AG09319 (cell line): ENCODE results near the gene MOXD1.

Source experiments
- DNase-seq: peaks from one replicate; pipeline ENCODE4 v3.0.0-alpha.2; 2010; ENCODE audit warnings: low read depth; ENCODE audit errors: extremely low read depth
- TF ChIP-seq, protein P1 (sequence below): IDR thresholded peaks from 2 replicates; pipeline ENCODE4 v1.5.1; 2011; ENCODE audit warnings: low read depth, mild to moderate bottlenecking, inconsistent platforms, low read length, moderate library complexity

Gene MOXD1

DNA sequence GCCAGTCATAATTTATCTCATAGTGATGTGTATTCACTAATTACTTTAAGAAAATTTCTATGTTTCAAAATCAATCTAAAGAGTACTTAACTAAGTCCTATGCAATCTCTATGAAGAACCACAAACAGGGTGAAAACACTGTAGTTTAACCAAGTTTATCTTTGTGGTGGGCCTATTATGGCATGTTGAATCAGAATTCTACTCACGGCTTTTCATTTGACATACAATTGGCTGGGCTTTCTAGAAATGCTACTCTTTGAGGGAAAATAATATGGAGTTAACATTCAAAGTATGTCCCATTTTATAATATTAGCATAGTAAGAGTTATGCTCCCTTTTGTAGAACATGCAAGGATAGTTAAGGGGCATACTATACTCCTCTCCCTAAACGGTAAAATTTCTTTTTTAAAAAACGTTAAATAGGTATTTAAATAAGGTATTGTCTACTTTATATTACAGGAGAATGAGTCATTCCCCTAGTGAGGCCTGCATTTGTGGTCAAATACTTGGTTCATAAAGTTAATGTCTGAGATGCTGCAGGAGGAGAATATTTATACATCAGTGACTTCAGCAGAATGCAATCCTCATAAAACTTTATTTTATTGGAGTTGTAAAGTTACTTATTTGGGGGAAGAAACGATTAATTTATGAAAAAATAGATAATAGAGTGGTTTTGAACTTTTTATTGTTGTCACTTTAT is 1.8 kb downstream of the MOXD1 start:
- TF ChIP-seq, protein P1, sequence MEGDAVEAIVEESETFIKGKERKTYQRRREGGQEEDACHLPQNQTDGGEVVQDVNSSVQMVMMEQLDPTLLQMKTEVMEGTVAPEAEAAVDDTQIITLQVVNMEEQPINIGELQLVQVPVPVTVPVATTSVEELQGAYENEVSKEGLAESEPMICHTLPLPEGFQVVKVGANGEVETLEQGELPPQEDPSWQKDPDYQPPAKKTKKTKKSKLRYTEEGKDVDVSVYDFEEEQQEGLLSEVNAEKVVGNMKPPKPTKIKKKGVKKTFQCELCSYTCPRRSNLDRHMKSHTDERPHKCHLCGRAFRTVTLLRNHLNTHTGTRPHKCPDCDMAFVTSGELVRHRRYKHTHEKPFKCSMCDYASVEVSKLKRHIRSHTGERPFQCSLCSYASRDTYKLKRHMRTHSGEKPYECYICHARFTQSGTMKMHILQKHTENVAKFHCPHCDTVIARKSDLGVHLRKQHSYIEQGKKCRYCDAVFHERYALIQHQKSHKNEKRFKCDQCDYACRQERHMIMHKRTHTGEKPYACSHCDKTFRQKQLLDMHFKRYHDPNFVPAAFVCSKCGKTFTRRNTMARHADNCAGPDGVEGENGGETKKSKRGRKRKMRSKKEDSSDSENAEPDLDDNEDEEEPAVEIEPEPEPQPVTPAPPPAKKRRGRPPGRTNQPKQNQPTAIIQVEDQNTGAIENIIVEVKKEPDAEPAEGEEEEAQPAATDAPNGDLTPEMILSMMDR: no peak
- no peak for DNase-seq

DNA sequence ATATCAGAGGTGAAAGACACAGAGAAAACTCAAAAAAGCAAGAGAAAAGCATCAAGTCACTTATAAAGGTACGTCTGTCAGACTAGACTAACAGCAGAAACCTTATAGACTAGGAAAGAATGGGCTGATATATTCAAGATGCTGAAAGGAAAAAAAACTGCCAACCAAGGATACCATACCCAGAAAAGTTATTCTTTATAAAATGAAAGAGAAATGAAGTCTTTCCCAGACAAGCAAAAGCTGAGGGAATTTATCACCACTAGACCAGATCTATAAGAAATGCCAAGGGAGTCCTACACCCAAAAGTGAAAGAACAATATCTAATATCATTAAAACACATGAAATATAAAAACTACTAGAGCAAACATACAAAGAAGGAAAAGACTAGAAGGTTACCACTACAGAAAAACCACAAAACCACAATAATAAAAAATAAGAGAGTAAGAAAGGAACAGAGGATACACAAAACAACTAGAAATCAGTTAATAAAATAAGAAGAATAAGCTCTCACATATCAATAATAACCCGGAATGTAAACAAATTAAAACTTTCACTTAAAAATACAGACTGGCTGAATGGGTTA is 6.2 kb downstream of the MOXD1 start:
- TF ChIP-seq, protein P1: no peak
- DNase-seq: no peak

DNA sequence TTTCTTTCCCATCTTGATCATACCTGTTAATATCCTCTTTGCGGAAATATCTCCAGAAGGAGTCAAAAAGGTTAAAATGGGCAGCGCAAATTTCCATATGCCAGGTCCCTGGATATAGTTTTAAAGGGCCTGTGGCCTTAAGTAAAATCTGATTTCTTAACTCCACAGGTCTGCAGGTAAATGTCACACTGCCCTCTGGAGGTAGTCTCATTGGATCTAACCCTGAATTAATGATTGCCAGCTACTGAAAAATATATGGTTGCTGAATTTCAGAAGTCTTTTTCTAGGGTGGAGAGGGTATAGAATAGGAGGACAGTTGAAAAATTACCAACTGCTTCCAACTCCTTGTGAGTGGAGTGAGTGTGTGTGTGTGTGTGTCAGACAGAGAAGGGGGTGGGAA is 8.5 kb downstream of the MOXD1 start:
- TF ChIP-seq, protein P1: peak; percentile 8
- DNase-seq: no peak

DNA sequence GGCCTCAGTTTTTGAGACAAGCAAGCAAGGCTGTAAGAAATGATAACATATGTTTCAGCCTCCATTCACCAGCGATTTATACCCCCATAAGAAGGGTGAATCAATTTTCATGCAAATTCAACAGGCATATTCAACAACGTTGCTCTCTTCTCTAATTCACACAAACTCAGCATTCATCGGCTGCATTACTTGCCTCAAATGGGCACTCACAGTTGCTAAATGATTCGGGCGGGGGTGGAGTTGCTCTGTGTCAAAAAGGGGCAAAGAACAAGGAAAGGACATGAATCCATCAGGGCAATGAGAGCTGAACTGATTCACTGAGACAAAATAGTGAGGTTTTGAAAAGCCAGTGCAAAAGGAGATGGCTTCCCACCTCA is 9.0 kb downstream of the MOXD1 start:
- DNase-seq: no peak
- TF ChIP-seq, protein P1: no peak

DNA sequence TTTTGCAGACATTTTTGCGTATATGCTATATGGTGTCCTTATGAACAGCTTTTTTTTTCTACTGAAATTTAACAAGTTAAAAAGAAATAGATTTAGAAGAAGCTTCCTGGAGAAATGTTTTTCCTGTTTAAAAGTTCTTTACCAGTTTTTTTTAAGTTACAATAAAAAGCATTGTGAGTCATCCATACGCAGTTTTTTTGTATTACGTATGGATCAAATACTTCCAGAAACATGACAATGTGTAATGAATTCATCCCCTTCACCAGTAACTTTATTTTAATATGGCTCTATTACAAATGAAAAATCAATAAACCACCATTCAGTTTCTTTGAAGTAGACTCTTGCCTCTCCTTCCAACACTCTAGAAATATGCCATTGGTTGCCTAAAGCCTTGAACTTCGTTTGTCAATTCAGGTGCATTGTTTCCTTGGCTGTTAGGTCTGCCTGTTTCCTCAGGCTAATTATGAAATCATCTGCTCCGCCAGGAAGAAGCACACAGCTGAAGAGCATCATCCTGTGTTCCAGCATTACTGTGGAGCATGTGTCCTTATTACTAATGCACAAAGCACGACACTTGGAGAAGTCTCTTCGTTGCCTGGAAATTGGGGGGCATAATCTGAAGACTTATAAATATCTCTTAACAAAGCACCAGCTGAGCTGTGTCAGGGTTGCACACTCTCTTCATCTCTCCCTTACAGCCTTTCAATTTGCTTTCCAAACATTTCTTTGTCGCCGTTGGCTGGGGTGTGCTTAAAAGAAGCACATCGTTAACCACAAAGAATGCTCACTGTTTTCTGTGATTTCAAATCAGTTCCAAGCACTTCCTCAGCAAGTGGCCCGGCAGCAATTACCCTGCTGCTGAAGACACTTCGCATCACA is 9.6 kb downstream of the MOXD1 start:
- TF ChIP-seq, protein P1: no peak
- DNase-seq: no peak

DNA sequence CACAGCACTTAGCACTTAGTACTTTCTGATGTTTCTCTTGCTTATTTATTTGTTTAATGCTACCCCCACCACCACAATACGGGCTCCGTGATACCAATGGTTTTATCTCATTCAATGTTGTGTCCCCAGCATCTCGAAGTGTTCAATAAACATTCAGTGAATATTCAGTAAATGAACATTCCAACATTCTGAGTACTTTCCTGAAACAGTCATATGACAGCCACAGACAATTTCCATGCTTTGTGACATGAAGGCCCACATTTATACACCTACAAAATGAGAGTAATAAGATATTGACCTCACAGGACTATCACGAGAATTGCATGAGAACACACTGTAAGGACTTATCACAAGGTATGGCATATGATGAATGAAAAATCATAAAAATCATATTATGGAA is 10.8 kb downstream of the MOXD1 start:
- DNase-seq: no peak
- TF ChIP-seq, protein P1: no peak

DNA sequence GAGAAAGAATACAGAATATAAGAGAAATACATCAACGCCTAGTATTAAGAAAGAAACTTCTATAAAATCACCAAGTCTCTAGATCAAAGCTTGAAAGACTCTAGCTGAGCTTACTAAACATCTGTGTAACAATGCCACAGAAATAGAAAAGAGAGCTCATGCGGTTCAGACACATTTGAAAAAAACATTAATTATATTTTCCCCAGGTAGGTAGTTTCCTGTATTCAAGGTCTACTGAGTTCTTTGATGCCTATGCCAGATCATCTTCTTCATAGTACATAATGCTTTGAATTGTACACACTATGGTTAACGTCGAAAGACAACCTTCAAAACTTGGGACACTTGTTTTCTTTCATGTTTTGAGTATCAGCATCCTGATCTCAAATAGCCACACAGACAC is 11.3 kb downstream of the MOXD1 start:
- TF ChIP-seq, protein P1: no peak
- DNase-seq: no peak
